Peyer's patch (tissue), 4 donors: ENCODE results near the gene IGFBP2.

Experiments
- CTCF ChIP-seq, 6 experiments: fragments of 450-650 bp in 4 of 6; fragments of 200-600 bp in 2 of 6; sonication (generic) in 1 of 6; IDR thresholded peaks; one replicate each; pipeline ENCODE4 v1.5.1; 2017 to 2019; ENCODE audit warnings: antibody characterized with exemption in 6 of 6, mild to moderate bottlenecking in 3 of 6, moderate library complexity in 1 of 6
- POLR2A ChIP-seq, 2 donors: fragments of 450-650 bp; IDR thresholded peaks; one replicate each; pipeline ENCODE4 v1.5.1; 2017; ENCODE audit warnings: antibody characterized with exemption in 2 of 2, mild to moderate bottlenecking in 2 of 2, moderate library complexity in 2 of 2

GRCh38 chr2:216690853-216691741 is 57.9 kb downstream of the IGFBP2 start:
- TF ChIP-seq CTCF (IDR thresholded peaks at IDR 0.05), result no peak
- TF ChIP-seq POLR2A (IDR thresholded peaks at IDR 0.05), result no peak
